AG09309 (cell line): ENCODE data around the gene UNC13A.

Source experiments
- DNase-seq: peaks from one replicate; pipeline ENCODE4 v3.0.0-alpha.2; 2010; ENCODE audit warnings: low read depth
- H3K4me3 ChIP-seq: 2 replicates; pipeline ENCODE4 v1.5.1; 2011; ENCODE audit warnings: mild to moderate bottlenecking, low read depth, low read length, moderate library complexity; ENCODE audit not compliant: control insufficient read depth
- TF ChIP-seq, protein P1 (sequence below): IDR thresholded peaks from 2 replicates; pipeline ENCODE4 v1.5.1; 2011; ENCODE audit warnings: mild to moderate bottlenecking, low read depth, low read length, inconsistent platforms; ENCODE audit not compliant: insufficient read depth, control insufficient read depth; ENCODE audit errors: missing control alignments

Gene UNC13A

GRCh38 chr19:17682273-17682672 lies 5.9 kb downstream of the UNC13A start:
- H3K4me3 ChIP-seq: no peak overlapping the region
- TF ChIP-seq, protein P1, sequence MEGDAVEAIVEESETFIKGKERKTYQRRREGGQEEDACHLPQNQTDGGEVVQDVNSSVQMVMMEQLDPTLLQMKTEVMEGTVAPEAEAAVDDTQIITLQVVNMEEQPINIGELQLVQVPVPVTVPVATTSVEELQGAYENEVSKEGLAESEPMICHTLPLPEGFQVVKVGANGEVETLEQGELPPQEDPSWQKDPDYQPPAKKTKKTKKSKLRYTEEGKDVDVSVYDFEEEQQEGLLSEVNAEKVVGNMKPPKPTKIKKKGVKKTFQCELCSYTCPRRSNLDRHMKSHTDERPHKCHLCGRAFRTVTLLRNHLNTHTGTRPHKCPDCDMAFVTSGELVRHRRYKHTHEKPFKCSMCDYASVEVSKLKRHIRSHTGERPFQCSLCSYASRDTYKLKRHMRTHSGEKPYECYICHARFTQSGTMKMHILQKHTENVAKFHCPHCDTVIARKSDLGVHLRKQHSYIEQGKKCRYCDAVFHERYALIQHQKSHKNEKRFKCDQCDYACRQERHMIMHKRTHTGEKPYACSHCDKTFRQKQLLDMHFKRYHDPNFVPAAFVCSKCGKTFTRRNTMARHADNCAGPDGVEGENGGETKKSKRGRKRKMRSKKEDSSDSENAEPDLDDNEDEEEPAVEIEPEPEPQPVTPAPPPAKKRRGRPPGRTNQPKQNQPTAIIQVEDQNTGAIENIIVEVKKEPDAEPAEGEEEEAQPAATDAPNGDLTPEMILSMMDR: no peak
- DNase-seq: no peak

DNA sequence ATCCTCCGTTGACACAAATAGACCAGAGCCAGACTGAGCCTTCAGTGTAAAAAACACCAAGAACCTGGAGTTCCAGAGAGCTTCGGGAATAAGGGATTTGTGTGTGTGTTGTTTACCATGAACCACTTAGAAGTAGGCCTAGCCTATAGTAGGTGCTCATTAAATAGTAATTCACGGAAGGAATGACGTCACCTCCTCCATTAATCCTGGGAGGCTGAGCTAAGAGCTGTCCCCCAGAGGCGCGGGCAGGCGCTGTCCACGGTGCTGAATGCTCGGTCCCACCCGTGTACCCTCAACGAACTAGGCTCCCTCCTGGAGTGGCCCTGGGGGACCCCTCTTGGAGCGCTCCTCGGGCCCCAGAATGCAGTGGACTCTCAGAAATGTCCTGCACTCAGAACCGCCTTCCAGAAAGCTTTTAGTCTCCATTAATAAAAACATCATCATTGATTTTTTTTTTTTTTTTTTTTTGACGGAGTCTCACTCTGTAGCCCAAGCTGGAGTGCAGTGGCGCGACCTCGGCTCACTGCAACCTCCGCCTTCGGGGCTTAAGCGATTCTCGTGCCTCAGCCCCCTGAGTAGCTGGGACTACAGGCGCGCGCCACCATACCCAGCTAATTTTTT lies 6.5 kb downstream of the UNC13A start:
- no peak overlapping the region for H3K4me3 ChIP-seq
- DNase-seq: peak; percentile 10
- TF ChIP-seq, protein P1: no peak

- peak overlapping the region; percentile 31 for H3K4me3 ChIP-seq
- peak; percentile 28 for DNase-seq
- TF ChIP-seq, protein P1: no peak
These were observed 7.9 kb downstream of the UNC13A start for GRCh38 chr19:17680230-17680722.

GRCh38 chr19:17679526-17680229 lies 8.5 kb downstream of the UNC13A start:
- no peak for DNase-seq
- TF ChIP-seq, protein P1: no peak
- peak overlapping the region; percentile 31 for H3K4me3 ChIP-seq

DNA sequence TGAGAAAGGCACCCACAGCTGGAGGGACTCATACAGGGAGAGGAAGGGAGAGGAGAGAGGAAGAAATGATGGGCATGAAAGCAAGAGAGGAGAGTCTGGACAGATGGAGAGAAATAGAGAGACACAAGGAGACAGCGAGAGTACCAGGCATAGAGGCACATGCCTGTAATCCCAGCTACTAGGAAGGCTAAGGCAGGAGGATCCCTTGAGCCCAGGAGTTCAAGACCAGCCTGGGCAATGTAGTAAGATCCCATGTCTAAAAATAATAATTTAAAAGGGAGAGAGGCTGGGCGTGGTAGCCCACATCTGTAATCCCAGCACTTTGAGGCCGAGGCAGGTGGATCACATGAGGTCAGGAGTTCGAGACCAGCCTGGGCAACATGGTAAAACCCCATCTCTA lies 9.3 kb downstream of the UNC13A start:
- TF ChIP-seq, protein P1: no peak
- DNase-seq: no peak
- no peak overlapping the region for H3K4me3 ChIP-seq

- TF ChIP-seq, protein P1: peak; percentile 8
- no peak overlapping the region for H3K4me3 ChIP-seq
- DNase-seq: no peak
These were observed 11.2 kb downstream of the UNC13A start for GRCh38 chr19:17677002-17677401.
